ENCODE measurements around the gene GPR25. TPM values are rescaled to one million over a fixed set of nuclear protein-coding genes. Genes with fewer than 3 reads are reported as not detected.

The GPR25 gene
- total RNA-seq, 1 experiment from 2014 or later, result not detected

GRCh38 chr1:200885623-200886402, 13.0 kb downstream of the GPR25 start:
- POLR2A ChIA-PET, result no interaction called here
- no peaks in the 10 kb centered on the region for H3K9me2 ChIP-seq (ENCODE audit: insufficient read depth)
- no peak for ATAC-seq
- RAD21 ChIA-PET (ENCODE audit: low non-redundant PET in 1 of 2, low total read pairs in 2 of 2, uncharacterized antibody in 2 of 2, unreplicated experiment in 2 of 2), result no interaction called here
- H3K4me3 ChIP-seq (replicated peaks in 1 of 2; ENCODE audit: low read depth in 1 of 2, low read length in 2 of 2), result no peak overlapping the region
- H2AFZ ChIP-seq (ENCODE audit: low read depth, low read length, poor library complexity, severe bottlenecking), result no peak overlapping the region
- H3K4me1 ChIP-seq (ENCODE audit: control insufficient read depth in 1 of 2, insufficient read depth in 2 of 2, low read length in 2 of 2), result peaks cover 3 to 11% of the 10 kb centered on the region in 2 experiments; a peak in 3 of 4 replicates
- H3K27me3 ChIP-seq (ENCODE audit: insufficient read depth, low read length), result no peaks in the 10 kb centered on the region
- no peak for DNase-seq (ENCODE audit: low read depth, low spot score)
- no peaks in the 10 kb centered on the region for H3K36me3 ChIP-seq (ENCODE audit: control insufficient read depth in 1 of 2, insufficient read depth in 2 of 2, low read length in 2 of 2)
- TF ChIP-seq SRF (IDR thresholded peaks at IDR 0.05; ENCODE audit: low read depth), result no peak
- TF ChIP-seq TCF7L2 (IDR thresholded peaks at IDR 0.05; ENCODE audit: borderline replicate concordance, extremely low read depth, insufficient read depth, insufficient read length), result no peak
- TF ChIP-seq CEBPB (IDR thresholded peaks at IDR 0.05; ENCODE audit: low read depth), result no peak
- TF ChIP-seq RAD21 (IDR thresholded peaks at IDR 0.05; ENCODE audit: low read depth), result no peak
- no peak for TF ChIP-seq ZFX (IDR thresholded peaks at IDR 0.05)
- TF ChIP-seq ATF3 (IDR thresholded peaks at IDR 0.05), result no peak
- no peak for TF ChIP-seq ZNF274 (IDR thresholded peaks at IDR 0.05; ENCODE audit: low read depth, low read length)
- TF ChIP-seq EZH2 (IDR thresholded peaks at IDR 0.05), result no peak
- TF ChIP-seq REST (IDR thresholded peaks at IDR 0.05; ENCODE audit: low read depth), result no peak
- TF ChIP-seq FOSL1 (IDR thresholded peaks at IDR 0.05; ENCODE audit: low read depth), result no peak
- TF ChIP-seq CBX3 (IDR thresholded peaks at IDR 0.05; ENCODE audit: low read depth), result no peak
- no peak for TF ChIP-seq JUND (IDR thresholded peaks at IDR 0.05)
- no peak for TF ChIP-seq EZH2phosphoT487 (IDR thresholded peaks at IDR 0.05; ENCODE audit: borderline replicate concordance)
- TF ChIP-seq MAX (IDR thresholded peaks at IDR 0.05), result no peak
- TF ChIP-seq SP1 (IDR thresholded peaks at IDR 0.05; ENCODE audit: low read depth), result no peak
- TF ChIP-seq EGR1 (IDR thresholded peaks at IDR 0.05; ENCODE audit: low read depth), result no peak
- TF ChIP-seq CTCF (IDR thresholded peaks at IDR 0.05 in 2 of 3, conservative IDR thresholded peaks at IDR 0.05 in 1 of 3; ENCODE audit: borderline replicate concordance in 1 of 3, insufficient read depth in 1 of 3, low read depth in 2 of 3, low read length in 2 of 3), result no peak
- TF ChIP-seq SIN3A (IDR thresholded peaks at IDR 0.05; ENCODE audit: low read depth), result no peak
- no peak for TF ChIP-seq ELF1 (IDR thresholded peaks at IDR 0.05; ENCODE audit: borderline replicate concordance, low read depth)
- TF ChIP-seq ZBTB33 (IDR thresholded peaks at IDR 0.05; ENCODE audit: extremely low read depth, insufficient replicate concordance, low read length), result no peak
- no TSS peak for BruUV-seq (replicated peaks)
- no peaks in the 10 kb centered on the region for H4K20me1 ChIP-seq (ENCODE audit: insufficient read depth)
- H3K4me2 ChIP-seq (ENCODE audit: low read length), result no peak overlapping the region
- intact Hi-C loops (cut with micrococcal nuclease), result no loop called here
- H3K27ac ChIP-seq (ENCODE audit: low read depth, low read length), result no peak overlapping the region
- CTCF ChIA-PET, result no interaction called here
- H3K79me2 ChIP-seq (ENCODE audit: insufficient read depth, low read length), result no peaks in the 10 kb centered on the region
- H3K9me3 ChIP-seq (ENCODE audit: control insufficient read depth in 1 of 2, insufficient read depth in 1 of 2, low read depth in 1 of 2, low read length in 2 of 2), result no peaks in the 10 kb centered on the region
- no peak overlapping the region for H3K9ac ChIP-seq (ENCODE audit: low read length)

Measured in HCT116 (cell line).